IMR-90 (cell line): Measurements from ENCODE around the gene ARHGEF6. TPM values are rescaled to one million over a fixed set of nuclear protein-coding genes. Genes with fewer than 3 reads are reported as not detected.

Source experiments
- ATAC-seq: fragments of 200-7000 bp; cut with Tn5 transposase; 2 replicates; pipeline ENCODE4 v1.9.1; 2020; ENCODE audit warnings: low read depth, mild to moderate bottlenecking, moderate library complexity
- BruUV-seq: library from RNA; stranded (reverse); fragments of 400-500 nt; replicated peaks from 2 replicates; lab custom pipeline; 2021; lab: Mats Ljungman, UMichigan
- CTCF ChIA-PET: fragments of 300-600 bp; formaldehyde crosslinking; extraction: SDS; loops from one replicate; lab custom pipeline; 2021; ENCODE audit warnings: antibody characterized with exemption; lab: Yijun Ruan, JAX
- POLR2A ChIA-PET: fragments of 300-600 bp; sonication (Branson Sonifier 250); formaldehyde crosslinking; loops from one replicate; lab custom pipeline; 2022; ENCODE audit warnings: antibody characterized with exemption; ENCODE audit not compliant: unreplicated experiment; lab: Charles Lee
- DNase-seq: peaks from one replicate; pipeline ENCODE4 v3.0.0; 2013
- H2AFZ ChIP-seq: replicated peaks from 2 replicates; pipeline ENCODE3; 2013; ENCODE audit warnings: low read length, mild to moderate bottlenecking; ENCODE audit not compliant: poor library complexity
- H2AK5ac ChIP-seq: 2 replicates; pipeline ENCODE4 v1.6.1; 2013; ENCODE audit warnings: low read depth, low read length, inconsistent platforms
- H2AK9ac ChIP-seq: replicated peaks from 2 replicates; pipeline ENCODE3; 2013; ENCODE audit warnings: mild to moderate bottlenecking, low read depth, low read length, moderate library complexity; ENCODE audit not compliant: poor library complexity
- H2BK120ac ChIP-seq: 2 replicates; pipeline ENCODE4 v1.6.1; 2013; ENCODE audit warnings: low read depth, low read length, inconsistent platforms
- H2BK15ac ChIP-seq: 3 replicates; pipeline ENCODE4 v1.6.1; 2013; ENCODE audit warnings: low read depth, low read length, inconsistent platforms
- H2BK20ac ChIP-seq: 2 replicates; pipeline ENCODE4 v1.6.1; 2013; ENCODE audit warnings: low read depth, mild to moderate bottlenecking, inconsistent platforms, low read length, moderate library complexity
- H2BK5ac ChIP-seq: 2 replicates; pipeline ENCODE4 v1.6.1; 2013; ENCODE audit warnings: mild to moderate bottlenecking, low read depth, low read length, inconsistent platforms; ENCODE audit not compliant: poor library complexity, severe bottlenecking
- H3K14ac ChIP-seq: replicated peaks from 2 replicates; pipeline ENCODE4 v1.6.1; 2013; ENCODE audit warnings: low read depth, low read length, inconsistent platforms
- H3K18ac ChIP-seq: 2 replicates; pipeline ENCODE4 v1.6.1; 2013; ENCODE audit warnings: low read depth, low read length, control low read depth
- H3K23ac ChIP-seq: 2 replicates; pipeline ENCODE4 v1.6.1; 2013; ENCODE audit warnings: low read depth, low read length, inconsistent platforms
- H3K27ac ChIP-seq: 2 replicates; pipeline ENCODE4 v1.5.1; 2013; ENCODE audit warnings: mild to moderate bottlenecking, control low read depth, low read length; ENCODE audit not compliant: insufficient read depth
- H3K27me3 ChIP-seq: 2 replicates; pipeline ENCODE4 v1.6.1; 2013; ENCODE audit warnings: low read length; ENCODE audit not compliant: control insufficient read depth, insufficient read depth
- H3K36me3 ChIP-seq: 2 replicates; pipeline ENCODE4 v1.6.1; 2013; ENCODE audit warnings: low read length, mixed read lengths; ENCODE audit not compliant: control insufficient read depth, insufficient read depth
- H3K4ac ChIP-seq: 2 replicates; pipeline ENCODE4 v1.6.1; 2013; ENCODE audit warnings: low read depth, low read length, inconsistent platforms
- H3K4me1 ChIP-seq: 2 replicates; pipeline ENCODE4 v1.6.1; 2013; ENCODE audit warnings: low read length, mixed read lengths; ENCODE audit not compliant: control insufficient read depth, insufficient read depth
- H3K4me2 ChIP-seq: 2 replicates; pipeline ENCODE4 v1.6.1; 2013; ENCODE audit warnings: low read depth, mild to moderate bottlenecking, control low read depth, low read length, moderate library complexity
- H3K4me3 ChIP-seq: 2 replicates; pipeline ENCODE4 v1.5.1; 2013; ENCODE audit warnings: low read depth, mild to moderate bottlenecking, control low read depth, low read length, moderate library complexity; ENCODE audit not compliant: insufficient read depth
- H3K56ac ChIP-seq: 2 replicates; pipeline ENCODE4 v1.6.1; 2013; ENCODE audit warnings: low read length, inconsistent platforms; ENCODE audit not compliant: insufficient read depth; ENCODE audit errors: extremely low read depth
- H3K79me1 ChIP-seq, 2 experiments: 2 replicates each; pipeline ENCODE4 v1.6.1; 2013; ENCODE audit warnings: low read length in 2 of 2, inconsistent platforms in 1 of 2, low read depth in 1 of 2
- H3K9ac ChIP-seq: 2 replicates; pipeline ENCODE4 v1.6.1; 2013; ENCODE audit warnings: low read depth, low read length, control low read depth
- H3K9me1 ChIP-seq: 2 replicates; pipeline ENCODE4 v1.6.1; 2013; ENCODE audit warnings: low read length, inconsistent platforms; ENCODE audit not compliant: insufficient read depth
- H3K9me3 ChIP-seq: 2 replicates; pipeline ENCODE4 v1.6.1; 2013; ENCODE audit warnings: low read length; ENCODE audit not compliant: control insufficient read depth, insufficient read depth
- H4K20me1 ChIP-seq: 2 replicates; pipeline ENCODE4 v1.6.1; 2013; ENCODE audit warnings: low read length, inconsistent platforms; ENCODE audit not compliant: insufficient read depth
- H4K5ac ChIP-seq: 2 replicates; pipeline ENCODE4 v1.6.1; 2013; ENCODE audit warnings: mild to moderate bottlenecking, low read depth, low read length, control low read depth
- H4K8ac ChIP-seq, 2 experiments: 2 replicates each; pipeline ENCODE4 v1.6.1; 2013; ENCODE audit warnings: low read depth in 2 of 2, low read length in 2 of 2, control low read depth in 1 of 2, inconsistent platforms in 1 of 2
- H4K91ac ChIP-seq: 2 replicates; pipeline ENCODE4 v1.6.1; 2013; ENCODE audit warnings: low read depth, low read length, inconsistent platforms; ENCODE audit not compliant: insufficient read depth
- CHD1 ChIP-seq: IDR thresholded peaks from 2 replicates; pipeline ENCODE4 v1.6.1; 2012; ENCODE audit warnings: low read depth, low read length, improper control_type of control experiment
- CTCF ChIP-seq: conservative IDR thresholded peaks from 2 replicates; pipeline ENCODE4 v1.5.1; 2012; ENCODE audit warnings: mild to moderate bottlenecking, low read depth, low read length, improper control_type of control experiment
- MAZ ChIP-seq: IDR thresholded peaks from 2 replicates; pipeline ENCODE4 v1.6.1; 2012; ENCODE audit warnings: low read depth, mild to moderate bottlenecking, low read length, improper control_type of control experiment, moderate library complexity, borderline replicate concordance
- POLR2A ChIP-seq: IDR thresholded peaks from 2 replicates; pipeline ENCODE4 v1.6.1; 2012; ENCODE audit warnings: mild to moderate bottlenecking, low read depth, low read length
- RCOR1 ChIP-seq: IDR thresholded peaks from 2 replicates; pipeline ENCODE4 v1.6.1; 2012; ENCODE audit warnings: mild to moderate bottlenecking, low read length, improper control_type of control experiment; ENCODE audit not compliant: insufficient replicate concordance
- USF2 ChIP-seq: fragments of 150-350 bp; IDR thresholded peaks from 2 replicates; pipeline ENCODE4 v1.6.1; 2017; ENCODE audit warnings: mild to moderate bottlenecking, antibody characterized with exemption, low read length, low read depth
- WGBS, 2 experiments: methylation state at CpG; one replicate each; pipeline versions ENCODE4 v1.1.5 to v1.1.7; 2013; ENCODE audit warnings: missing lambda C conversion rate in 2 of 2; ENCODE audit not compliant: insufficient read length in 1 of 2; ENCODE audit errors: extremely low coverage in 2 of 2; 5-methylcytosine and 5-hydroxymethylcytosine counted together
- dilution Hi-C: fragments of 300-500 bp; cut with HindIII; formaldehyde crosslinking; loops from one replicate; pipeline ENCODE4 v1.14.3; 2018; ENCODE audit warnings: low sequenced_read_pairs; ENCODE audit not compliant: unreplicated experiment
- in situ Hi-C: fragments of 300-500 bp; cut with MboI; formaldehyde crosslinking; loops from 3 replicates; pipeline ENCODE4 v1.14.3; 2019; ENCODE audit warnings: low sequenced_read_pairs, inconsistent platforms, mixed read lengths
- intact Hi-C: fragments of 100-400 bp; cut with micrococcal nuclease; formaldehyde crosslinking; loops from 2 replicates; pipeline ENCODE4 v1.10.0; 2022
- polyA plus RNA-seq, 3 experiments: library from polyadenylated mRNA; depleted of rRNA; stranded (reverse); fragments of >200 nt; gene quantifications; 2 replicates each; pipeline ENCODE4 v1.2.3, GENCODE V29; 2012; ENCODE audit warnings: low replicate concordance in 1 of 3
- total RNA-seq: library from RNA; depleted of rRNA; stranded (reverse); fragments of >200 nt; gene quantifications from 2 replicates; pipeline ENCODE4 v1.2.3, GENCODE V29; 2012

The ARHGEF6 gene
- total and polyA plus RNA-seq, 2 of the 4 experiments (the other 2 are of a cell fraction) = 2.1 to 2.7 TPM

GRCh38 chrX:136650811-136651210, 129.9 kb downstream of the ARHGEF6 start:
- Histone ChIP-seq H3K27me3 (no peaks in the 10 kb centered on the region; the same call in none of the 2 replicates), H4K8ac (no peak overlapping the region), H2BK20ac (no peak overlapping the region), H4K91ac (no peak overlapping the region), H3K56ac (no peak overlapping the region), H2AK5ac (no peak overlapping the region), H3K79me1 (no peaks in the 10 kb centered on the region), H3K9me3 (no peaks in the 10 kb centered on the region), H2BK15ac (no peak overlapping the region), H2BK5ac (no peak overlapping the region), H3K36me3 (no peaks in the 10 kb centered on the region), H3K9ac (no peak overlapping the region), H3K14ac (no peak overlapping the region), H3K23ac (no peak overlapping the region), H2BK120ac (no peak overlapping the region), H4K5ac (no peak overlapping the region), H4K20me1 (no peaks in the 10 kb centered on the region), H3K4me1 (no peaks in the 10 kb centered on the region), H3K4ac (no peak overlapping the region), H3K4me3 (no peak overlapping the region), H3K27ac (no peak overlapping the region), H3K9me1 (no peaks in the 10 kb centered on the region), H3K18ac (no peak overlapping the region), H2AFZ (no peak overlapping the region), H3K4me2 (no peak overlapping the region), H2AK9ac (no peak overlapping the region)
- in situ Hi-C loops = no loop called here
- ChIA-PET POLR2A (no interaction called here), CTCF (no interaction called here)
- ATAC-seq = no peak
- WGBS, 2 experiments = 67% methylated on average over 1 of the region's 3 CpGs; no CpG with 5 or more reads in 1 of the 2 experiments
- no peak for DNase-seq
- TF ChIP-seq RCOR1 = no peak
- no peak for TF ChIP-seq CHD1
- no peak for TF ChIP-seq POLR2A
- TF ChIP-seq MAZ = no peak
- TF ChIP-seq CTCF = no peak
- TF ChIP-seq USF2 = no peak
- intact Hi-C loops = no loop called here
- dilution Hi-C loops = no loop called here
- BruUV-seq = no TSS peak
